RCC 7860 (cell line): ENCODE results near the gene TMEM217.

Experiments used
- DNase-seq: peaks from one replicate; pipeline ENCODE4 v3.0.0-alpha.2; 2015; ENCODE audit warnings: low spot score
- FAIRE-seq: peaks from 2 replicates; lab custom pipeline; 2012; peaks lifted over from hg19 to GRCh38; lab: Jason Lieb, UNC

The TMEM217 gene

GRCh38 chr6:37244430-37245310 is 13.3 kb downstream of the TMEM217 start:
- DNase-seq, result peak; percentile 94
- no peak for FAIRE-seq

DNA sequence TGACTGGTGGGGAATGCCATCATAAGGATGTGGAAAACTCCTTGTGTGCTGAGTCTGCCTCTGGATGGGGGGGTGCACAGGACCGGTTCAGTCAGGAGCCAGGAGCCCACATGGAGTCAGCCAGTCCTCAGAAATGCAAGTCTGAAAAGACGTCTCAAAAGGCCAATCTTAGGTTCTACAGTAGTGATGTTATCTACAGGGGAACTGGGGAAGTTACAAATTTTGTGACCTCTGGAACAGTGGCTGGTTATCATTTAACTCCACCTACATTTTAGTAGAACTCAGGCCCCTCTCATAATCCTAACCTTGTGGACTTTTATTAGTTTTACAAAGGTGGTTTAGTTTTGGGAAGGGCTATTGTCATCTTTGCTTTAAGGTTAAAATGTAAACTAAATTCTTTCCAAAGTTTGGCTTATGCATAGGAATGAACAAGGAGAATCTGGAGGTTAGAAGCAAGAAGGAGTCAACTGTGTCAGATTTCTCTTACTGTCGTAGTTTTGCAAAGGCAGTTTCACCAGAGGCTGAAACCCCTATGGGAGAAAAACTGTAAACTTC is 14.1 kb downstream of the TMEM217 start:
- DNase-seq (no peak), FAIRE-seq (no peak)

- no peak for DNase-seq
- no peak for FAIRE-seq
These were observed 14.7 kb downstream of the TMEM217 start for GRCh38 chr6:37243131-37243815.

- peak; percentile 86 for FAIRE-seq
- peak; percentile 98 for DNase-seq
These were observed 15.4 kb downstream of the TMEM217 start for GRCh38 chr6:37242429-37243052.

DNA sequence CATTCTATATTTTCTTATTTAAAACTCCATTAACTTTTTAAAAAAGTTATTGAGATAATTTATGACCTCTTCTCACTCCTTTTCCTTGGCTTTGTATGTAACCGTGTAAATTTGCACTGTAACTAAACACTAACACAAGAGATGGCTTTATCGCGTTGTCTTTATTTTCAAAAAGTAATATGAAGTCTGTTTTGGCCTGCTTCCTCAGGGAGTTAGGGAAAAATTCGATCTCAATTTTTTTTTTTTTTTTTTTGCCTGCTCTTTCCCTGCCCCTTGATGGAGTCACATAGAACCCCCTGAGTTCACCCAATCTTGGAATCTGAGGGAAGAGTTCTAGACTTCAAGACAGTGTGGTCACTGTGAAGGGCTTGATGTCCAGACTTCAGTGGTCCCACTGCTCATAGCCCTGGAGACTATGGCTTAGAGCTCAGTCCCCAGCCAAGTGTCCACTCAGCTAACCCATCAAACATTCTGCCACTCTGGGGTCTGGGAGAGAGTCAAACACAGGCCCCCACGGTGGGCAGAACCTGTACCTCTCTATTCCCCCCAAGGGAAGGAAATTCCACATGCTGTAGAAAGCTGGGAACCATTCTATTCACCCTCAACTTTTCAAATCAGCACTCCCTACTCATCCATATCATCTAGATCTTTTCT is 16.0 kb downstream of the TMEM217 start:
- FAIRE-seq, result no peak
- no peak for DNase-seq

GRCh38 chr6:37241131-37241530 is 16.8 kb downstream of the TMEM217 start:
- no peak for DNase-seq
- no peak for FAIRE-seq

DNA sequence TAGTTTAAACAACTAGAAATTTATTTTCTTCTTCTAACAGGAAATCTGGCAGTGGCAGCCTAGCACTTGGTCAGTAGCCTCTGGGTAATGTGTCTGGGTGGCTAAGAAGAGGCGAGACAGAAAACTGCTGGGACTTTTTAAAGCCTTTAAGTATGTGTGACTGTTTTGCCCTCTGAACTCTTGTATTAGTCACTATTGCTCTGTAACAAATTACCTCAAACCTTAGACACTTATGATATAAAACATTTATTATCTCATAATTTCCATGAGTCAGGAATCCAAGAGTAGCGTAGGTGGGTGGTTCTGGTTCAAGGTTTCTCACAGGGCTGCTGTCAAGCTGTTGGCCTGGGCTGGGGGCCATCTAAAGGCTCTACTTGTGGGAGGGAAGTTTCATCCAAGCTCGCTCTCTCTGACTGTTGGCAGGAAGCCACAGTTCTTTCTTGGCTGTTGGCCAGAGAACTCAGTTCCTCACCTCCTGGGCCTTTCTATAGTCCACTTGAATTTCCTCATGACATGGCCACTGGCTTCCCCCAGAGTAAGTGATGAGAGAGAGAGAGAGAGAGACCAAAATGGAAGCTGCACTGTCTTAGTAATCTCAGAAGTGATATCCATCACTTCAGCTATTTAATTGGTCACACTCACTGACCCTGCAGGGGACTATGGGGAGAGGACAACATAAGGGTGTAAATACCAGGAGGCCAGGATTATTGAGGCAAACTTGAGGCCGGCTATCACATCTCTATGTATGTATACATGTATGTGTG is 17.8 kb downstream of the TMEM217 start:
- peak; percentile 100 for DNase-seq

DNA sequence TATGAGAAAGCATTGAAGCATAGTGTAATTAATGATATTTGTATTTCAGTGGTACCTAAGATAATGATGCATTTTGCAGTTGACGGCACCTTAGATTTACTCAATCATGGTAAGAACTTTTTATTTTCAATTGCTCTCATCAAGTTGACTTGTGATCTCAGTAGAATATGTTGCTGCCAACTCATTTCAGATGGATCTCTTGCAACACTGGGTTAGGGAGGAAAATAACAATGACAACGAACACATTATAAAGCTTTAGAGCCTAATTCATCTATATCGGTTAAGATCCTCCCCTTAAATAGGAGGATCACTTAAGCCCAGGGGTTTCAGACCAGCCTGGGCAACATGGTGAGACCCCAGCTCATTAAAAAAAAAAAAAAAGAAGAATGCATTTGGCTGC is 18.4 kb downstream of the TMEM217 start:
- DNase-seq, result no peak
- no peak for FAIRE-seq

More for the DNA sequence above, 17.8 kb downstream of the TMEM217 start:
- peak; percentile 96 for FAIRE-seq

DNA sequence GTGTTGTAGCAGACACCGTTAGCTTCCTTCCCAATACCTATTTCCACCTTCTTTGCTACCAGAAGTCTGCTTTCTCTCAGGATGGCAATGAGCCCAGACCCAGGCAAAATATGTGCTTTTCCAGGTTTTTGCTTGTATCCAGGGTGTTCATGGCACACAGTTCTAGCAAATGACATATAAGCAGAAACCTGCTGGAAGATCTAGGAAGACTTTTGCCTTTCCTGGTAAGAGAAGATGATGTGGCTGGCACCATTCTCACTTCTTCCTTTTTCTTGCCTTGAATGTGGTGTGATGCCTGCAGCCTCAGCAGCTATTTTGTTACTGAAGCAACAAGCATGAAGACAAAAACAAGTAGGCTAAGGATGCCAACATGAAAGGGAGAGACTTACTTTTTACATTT is 19.6 kb downstream of the TMEM217 start:
- no peak for DNase-seq
- FAIRE-seq, result no peak

DNA sequence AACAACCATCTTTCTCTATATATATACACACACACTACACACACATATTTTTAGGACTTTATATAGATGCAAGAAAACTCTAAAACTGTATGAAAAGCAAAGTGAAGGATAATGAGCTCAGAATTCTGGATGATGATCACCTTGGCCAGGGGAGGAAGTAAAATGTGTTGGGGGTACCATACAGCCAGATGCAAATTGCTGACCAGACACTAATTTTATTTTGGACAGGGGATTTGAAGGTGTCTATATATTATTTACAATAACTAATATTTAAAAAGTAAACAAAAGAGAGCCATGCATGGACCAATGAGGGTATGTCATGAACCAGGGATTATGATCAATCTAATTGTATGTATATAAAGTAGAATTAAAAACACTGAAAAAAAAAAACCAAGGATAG is 20.2 kb downstream of the TMEM217 start:
- no peak for DNase-seq
- no peak for FAIRE-seq

DNA sequence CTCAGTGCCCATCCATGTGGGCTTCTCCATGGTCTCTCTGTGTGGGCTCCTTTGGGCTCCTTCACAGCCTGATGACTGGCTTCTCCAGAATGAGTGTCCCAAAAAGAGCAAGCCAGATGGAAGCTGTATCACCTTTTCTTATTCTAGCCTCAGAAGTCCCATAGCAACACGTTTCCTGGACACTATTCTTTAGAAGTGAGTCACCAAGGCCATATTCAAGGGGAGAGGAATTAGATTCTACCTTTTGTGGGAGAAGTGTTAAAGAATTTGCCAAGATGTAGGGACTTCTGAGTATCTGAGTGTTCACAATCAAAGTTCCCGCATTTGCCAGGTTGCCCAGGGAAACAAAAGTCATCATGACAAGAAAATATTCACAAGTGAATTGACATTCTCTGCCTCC is 21.0 kb downstream of the TMEM217 start:
- DNase-seq (peak; percentile 61), FAIRE-seq (no peak)

GRCh38 chr6:37233541-37233940 is 24.4 kb downstream of the TMEM217 start:
- FAIRE-seq (no peak), DNase-seq (no peak)

DNA sequence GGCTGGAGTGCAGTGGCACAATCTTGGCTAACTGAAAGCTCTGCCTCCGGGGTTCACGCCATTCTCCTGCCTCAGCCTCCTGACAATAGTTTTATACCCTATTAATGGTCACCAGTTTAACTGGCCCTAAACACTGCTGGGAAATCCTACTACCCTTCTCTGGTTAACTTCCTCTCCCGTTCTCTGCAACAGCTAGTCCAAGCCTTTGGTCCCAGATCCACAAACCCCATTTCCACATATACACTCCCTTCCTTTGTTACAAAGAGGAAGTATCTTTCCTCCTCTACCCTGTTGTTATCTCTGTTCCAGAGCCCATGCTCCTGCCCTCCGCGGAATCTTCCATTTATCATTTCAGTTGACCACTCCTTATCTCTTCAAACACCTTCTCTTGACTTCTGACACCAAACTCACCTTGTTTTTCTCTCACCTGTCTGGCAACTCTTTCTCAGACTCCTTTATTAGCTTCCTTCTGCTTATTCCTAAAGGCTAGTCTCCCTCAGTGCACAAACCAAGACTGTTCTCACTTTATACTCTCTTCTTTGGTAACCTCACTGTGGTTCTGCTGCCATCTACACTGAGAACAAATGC is 25.4 kb downstream of the TMEM217 start:
- DNase-seq, result no peak

GRCh38 chr6:37230104-37230503 is 27.8 kb downstream of the TMEM217 start:
- no peak for FAIRE-seq

More for the DNA sequence above, 25.4 kb downstream of the TMEM217 start:
- no peak for FAIRE-seq

GRCh38 chr6:37225350-37226169 is 32.4 kb downstream of the TMEM217 start:
- FAIRE-seq (no peak), DNase-seq (no peak)

More at GRCh38 chr6:37230104-37230503, 27.8 kb downstream of the TMEM217 start:
- DNase-seq, result no peak

DNA sequence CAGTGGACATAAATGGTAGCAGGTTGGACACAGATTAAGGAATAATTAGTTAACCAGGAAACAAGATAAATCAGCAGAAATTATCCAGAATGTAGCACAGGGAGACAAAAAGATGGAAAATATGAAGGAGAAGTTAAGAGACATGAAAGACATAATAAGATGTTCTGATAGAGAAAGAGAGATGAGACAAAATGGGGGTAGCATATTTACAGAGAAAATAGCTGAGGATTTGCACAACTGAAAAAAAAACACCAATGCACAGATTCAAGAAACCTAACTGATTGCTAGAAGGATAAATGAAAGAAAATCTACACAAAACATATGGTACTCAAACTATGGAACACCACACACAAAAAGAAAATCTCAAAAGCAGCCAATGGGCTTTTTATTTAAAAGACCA is 35.0 kb downstream of the TMEM217 start:
- FAIRE-seq, result no peak

DNA sequence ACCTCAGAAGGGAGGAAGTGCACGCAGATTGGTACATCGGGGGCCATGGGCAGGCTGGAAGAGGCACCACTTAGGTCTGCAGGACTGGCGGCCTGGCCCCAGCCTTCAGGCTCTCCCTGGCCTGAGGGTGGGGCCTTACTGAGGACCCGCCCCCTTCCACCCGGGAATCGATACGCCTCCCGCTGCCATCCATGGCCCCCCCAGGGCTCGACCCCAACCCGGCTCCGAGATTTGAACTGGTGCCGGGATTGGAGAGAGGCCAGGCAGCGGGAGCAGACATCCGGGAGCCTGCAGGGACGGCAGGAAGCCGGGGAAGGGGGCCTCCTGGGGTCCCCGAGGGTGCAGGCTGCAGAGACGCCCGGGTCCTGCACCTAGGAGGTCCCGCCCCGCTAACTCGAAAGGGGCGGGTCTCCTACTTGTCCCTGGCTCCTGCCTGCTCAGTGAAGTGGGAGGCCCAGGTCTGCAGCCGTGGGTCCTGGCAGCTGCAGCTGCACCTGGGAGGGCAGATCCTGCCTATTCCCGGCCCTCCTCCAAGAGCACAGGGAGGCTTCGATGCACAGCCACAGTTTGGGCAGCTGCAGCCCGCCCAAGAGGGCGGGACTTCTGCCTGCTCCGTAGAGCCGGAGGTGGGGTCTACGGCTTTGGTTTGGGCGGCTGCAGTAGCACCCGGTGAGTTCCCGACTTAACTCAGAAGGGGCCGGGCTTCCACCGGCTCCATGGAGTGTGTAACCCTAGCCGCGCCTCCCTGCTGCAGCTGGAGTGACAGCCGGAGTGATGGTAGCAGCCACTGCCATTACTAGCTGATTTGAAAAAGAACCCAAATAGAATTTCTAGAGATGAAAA is 35.6 kb downstream of the TMEM217 start:
- FAIRE-seq (peak; percentile 42), DNase-seq (peak; percentile 50)

More for the DNA sequence above, 35.0 kb downstream of the TMEM217 start:
- no peak for DNase-seq

- FAIRE-seq (no peak), DNase-seq (no peak)
These were observed 36.3 kb downstream of the TMEM217 start for GRCh38 chr6:37221585-37222124.
